Hippocampal formation (tissue), 2 donors: ENCODE results near the gene MRPL10.

Experiments
- DNase-seq, 2 donors: peaks; one replicate each; lab custom pipeline; 2025; lab: John Stamatoyannopoulos, UW

MRPL10 gene

DNA sequence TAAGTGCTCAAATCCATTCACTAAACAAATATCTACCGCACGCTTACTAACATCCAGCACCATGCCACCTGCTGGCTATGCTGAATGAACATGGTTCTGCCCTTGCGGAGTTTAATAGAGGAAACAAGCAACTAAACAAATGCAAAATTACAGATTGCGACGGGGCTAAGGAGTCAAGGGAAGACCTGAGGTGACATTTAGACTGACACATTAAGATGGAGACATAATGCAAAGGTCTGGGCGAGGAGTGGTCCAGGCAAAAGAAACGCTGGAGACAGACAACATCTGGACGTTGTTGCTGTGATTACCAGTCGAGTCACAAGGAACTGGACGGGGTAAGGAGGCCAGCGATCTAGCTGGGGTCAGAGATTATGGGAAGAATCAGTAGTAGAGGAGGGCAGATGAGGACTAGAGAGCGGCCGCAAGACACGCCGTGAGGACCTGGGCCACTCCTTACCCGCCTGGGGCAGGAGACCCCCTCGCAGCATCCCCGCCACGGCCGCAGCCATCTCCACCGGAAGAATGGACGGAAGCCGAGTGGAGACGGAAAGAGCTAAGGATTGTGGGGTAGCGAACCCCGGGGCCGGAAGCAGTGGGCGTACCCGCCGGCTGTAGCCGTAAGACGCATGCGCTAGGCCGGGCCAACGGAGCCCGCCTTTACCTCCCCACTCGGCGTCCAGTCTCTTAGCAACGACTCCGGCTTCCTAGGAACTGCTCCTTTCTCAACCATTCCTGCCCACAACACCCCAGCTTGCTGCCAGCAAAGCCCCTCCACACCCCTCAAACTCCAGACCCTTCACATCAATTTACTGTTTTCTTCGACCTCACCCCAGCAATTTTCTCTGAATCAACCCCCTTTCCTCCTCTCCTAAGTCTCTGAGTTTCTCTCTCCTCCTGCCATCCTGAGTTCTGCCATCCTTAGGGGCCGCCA is at the start of gene MRPL10, which contains the start of gene LRRC46:
Gene MRPL10 (minus strand): TSS at position 539 of the 931 bp plus-strand sequence. CDS start 30 bp downstream, at position 509.
Gene LRRC46 (plus strand): TSS at position 668 of the 931 bp plus-strand sequence. CDS start 320 bp downstream, outside the sequence.
- peak; percentile 82 to 87 for DNase-seq

DNA sequence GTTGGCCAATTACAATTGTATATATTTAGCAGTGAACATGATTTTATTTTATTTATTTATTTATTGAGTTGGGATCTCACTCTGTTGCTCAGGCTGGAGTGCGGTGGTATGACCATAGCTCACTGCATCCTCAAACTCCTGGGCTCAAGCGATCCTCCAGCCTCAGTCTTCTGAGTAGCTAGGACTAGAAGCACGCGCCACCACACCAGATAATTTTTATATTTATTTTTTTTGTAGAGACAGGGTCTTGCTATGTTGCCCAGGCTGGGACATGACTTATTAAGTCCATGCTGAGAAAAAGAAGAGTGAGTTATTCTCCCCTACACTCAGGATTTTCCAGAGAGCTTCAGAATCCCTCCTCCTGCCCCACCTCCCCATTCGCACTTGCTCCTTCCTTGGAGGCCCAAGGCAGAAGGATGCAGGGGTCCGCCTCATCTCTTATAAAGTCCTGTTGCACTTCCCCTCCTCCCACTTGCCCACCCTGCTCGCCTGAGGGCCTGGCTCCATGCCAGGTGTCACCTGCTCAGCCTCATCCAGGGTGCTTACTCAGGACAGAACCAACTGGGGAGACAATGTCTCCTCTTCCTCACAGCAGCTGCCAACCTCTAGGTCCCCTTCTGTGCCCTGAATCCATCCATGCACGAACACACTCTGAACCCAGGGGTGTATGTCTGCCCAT is 48.6 kb upstream of the MRPL10 start:
- DNase-seq: no peak

- DNase-seq: no peak
Measured at GRCh38 chr17:47879028-47879585, 47.8 kb upstream of the MRPL10 start.

- no peak for DNase-seq
Measured at GRCh38 chr17:47878203-47879027, 47.1 kb upstream of the MRPL10 start.

DNA sequence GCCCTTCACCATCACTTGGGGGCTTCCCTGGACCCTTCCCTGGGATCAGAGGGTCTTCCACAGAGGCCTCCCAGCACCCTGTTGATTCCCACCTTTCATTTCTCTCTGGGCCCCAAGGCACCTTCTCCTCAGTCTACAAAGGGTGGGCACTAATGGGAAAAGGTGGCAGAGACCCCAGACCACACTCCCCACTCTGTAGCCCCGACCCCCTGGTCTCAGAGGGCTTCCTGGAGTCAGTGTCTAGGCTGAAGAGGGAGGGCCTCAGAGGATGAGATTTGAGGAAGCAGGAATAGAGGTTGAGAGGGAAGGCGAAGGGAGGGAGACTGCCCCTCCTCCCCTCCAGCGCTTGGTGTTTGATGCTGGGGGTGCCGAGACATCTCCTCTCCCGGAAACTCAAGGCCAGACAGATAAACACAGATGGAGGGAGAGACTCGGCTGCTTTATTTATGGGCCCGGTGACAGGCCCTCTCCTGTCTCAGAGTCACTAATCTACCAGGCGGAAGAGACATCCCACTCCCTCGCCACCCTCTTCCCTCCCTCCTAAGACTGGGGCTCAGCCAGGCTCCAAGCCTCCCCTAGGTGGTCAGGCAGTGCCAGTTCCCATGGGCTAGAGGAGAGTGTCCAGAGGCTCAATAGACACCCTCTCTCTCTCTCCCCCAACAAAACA is 46.2 kb upstream of the MRPL10 start:
- no peak for DNase-seq

- no peak for DNase-seq
Measured at GRCh38 chr17:47875011-47875985, 44.0 kb upstream of the MRPL10 start.

DNA sequence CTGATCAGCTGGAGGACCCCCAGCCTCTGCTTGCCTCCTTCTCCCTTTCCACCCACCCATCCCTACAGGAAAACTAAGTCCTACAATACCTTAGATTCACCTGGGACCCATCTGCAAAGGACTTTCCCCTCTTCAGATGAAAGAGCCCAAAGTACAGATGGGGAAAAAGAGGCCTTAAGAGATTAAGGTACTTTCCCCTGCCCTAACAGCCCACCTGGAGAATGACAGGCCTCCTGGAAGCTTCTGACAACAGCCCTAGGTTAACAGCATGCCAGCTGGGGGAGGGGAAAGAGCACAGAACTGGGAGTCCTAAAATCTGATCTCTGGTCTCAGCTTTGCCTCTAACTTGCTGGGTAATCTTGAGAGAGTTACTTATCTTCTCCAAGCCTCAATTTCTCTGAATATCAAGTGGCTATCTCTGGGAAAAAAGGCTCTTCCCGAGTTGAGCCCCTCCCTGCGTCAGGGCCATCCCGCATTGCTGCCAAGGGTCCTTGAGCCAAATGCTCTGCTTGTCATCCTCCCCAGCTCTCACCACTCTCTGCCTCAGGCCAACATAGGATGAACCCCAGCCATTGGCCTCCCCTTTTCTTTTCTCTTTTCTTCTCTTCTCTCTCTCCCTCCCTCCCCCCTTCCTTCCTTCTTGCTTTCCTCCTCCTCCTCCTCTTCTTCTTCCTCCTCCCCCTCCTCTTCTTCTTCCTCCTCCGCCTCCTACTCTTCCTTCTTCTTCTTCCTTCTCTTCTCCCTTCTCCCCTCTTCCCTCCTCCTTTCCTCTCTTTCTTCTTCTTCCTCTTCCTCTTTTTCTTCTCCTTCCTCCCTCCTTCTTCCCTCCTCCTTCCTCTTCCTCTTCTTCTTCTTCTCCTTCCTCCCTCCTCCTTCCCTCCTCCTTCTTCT is 42.1 kb upstream of the MRPL10 start:
- no peak for DNase-seq

GRCh38 chr17:47872651-47873161 is 41.4 kb upstream of the MRPL10 start:
- DNase-seq: no peak

- DNase-seq: no peak
Measured at GRCh38 chr17:47872019-47872650, 40.8 kb upstream of the MRPL10 start.

GRCh38 chr17:47871048-47871447 is 39.7 kb upstream of the MRPL10 start:
- DNase-seq: no peak

GRCh38 chr17:47870056-47870455 is 38.7 kb upstream of the MRPL10 start:
- DNase-seq: no peak

DNA sequence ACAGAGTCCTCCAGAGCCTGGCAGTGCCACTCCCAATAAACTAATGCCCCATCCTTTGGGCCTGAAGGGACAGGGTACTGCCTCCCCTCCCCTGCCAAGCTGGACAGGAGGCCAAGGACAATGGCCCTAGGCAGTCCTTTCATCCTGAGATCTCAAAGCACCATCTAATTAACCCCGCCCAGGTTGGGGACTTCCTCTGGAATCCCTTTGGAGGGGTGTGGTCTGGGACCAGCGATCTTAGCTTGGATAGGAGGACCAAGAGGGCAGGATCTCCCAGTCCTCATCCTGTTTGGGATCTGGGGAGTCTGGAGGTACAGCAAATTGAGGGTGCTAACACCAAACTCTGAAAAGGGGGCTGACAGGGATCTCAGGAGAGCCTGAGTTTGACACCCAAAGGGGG is 37.8 kb upstream of the MRPL10 start:
- no peak for DNase-seq

- DNase-seq: no peak
Measured at GRCh38 chr17:47867813-47868533, 36.6 kb upstream of the MRPL10 start.

GRCh38 chr17:47866941-47867340 is 35.6 kb upstream of the MRPL10 start:
- no peak for DNase-seq

DNA sequence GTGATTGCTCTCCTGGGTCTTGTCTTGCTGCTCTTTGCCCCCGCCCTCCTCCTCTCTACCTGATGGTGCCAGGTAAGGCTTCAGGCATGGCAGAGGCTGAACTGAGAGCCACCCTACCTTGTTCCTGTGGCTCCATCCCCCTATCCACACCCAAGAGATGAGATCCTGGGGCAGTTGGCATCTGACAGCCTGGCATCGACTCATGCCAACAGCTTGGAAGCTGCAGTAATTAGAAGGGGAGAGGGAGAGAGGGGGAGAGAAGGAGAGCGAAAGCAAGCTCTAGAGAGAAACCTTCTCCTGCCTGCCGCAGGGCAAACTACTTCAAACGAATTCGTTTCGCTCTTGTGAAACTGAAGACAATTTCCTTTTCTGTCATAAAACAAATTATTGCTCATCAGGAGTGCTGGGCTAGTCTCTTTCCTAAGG is 33.5 kb upstream of the MRPL10 start:
- no peak for DNase-seq

GRCh38 chr17:47862621-47863440 is 31.5 kb upstream of the MRPL10 start:
- no peak for DNase-seq

GRCh38 chr17:47860386-47860785 is 29.0 kb upstream of the MRPL10 start:
- DNase-seq: no peak
